Measurements from ENCODE around the gene KIF18A. TPM values are rescaled to one million over a fixed set of nuclear protein-coding genes. Genes with fewer than 3 reads are reported as not detected.

KIF18A gene
- total and polyA plus RNA-seq, 2 of the 8 experiments (the other 6 are each of a cell fraction or from before 2014, with no cell fraction given), result 4.0 to 23.3 TPM

DNA sequence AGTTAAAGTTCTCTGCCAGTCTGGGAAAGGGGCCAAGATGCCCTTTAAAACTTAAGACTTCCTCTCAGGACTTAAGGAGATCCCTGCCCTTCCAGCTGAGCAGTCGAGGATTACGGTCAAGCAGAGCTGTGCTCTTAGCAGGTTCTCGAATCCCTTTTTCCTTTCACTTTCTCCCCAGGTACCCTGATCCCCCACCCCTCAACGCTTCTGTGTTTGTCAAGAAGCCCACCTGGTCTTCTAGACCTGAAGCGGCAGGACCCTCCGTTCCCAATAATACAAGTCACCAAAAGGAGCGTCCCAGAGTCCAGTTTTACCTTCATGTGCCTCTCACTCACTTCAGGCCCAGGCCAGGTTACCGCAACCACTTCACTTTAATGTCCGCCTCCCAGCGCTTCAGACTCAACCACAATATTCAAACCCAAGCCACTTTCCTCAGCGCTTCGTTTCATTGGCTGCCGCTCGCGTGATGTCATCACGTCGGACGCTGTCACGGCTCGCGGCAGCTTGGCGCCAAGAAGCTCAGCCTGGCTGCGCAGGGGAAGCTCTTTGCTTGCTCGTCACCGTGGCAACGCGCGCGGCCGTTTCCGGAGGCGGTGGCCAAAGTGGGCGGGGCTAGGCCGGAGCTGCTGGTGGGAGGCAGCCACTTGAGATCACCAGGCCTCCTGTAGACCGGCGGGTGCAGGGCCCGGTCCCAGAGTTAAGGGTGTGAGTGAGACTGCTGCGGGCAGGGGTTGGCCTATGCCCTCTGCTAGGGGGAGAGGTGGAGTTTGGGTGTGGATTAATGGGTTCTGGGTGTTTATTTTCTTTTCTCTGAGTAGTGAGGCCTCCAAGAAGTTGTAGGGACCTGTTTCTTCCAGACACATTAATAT lies at the start of gene KIF18A, which contains the start of gene METTL15 (continued):
- no peak for TF ChIP-seq CEBPB (IDR thresholded peaks at IDR 0.05; ENCODE audit: low read depth, low read length)
- TF ChIP-seq, protein P1, sequence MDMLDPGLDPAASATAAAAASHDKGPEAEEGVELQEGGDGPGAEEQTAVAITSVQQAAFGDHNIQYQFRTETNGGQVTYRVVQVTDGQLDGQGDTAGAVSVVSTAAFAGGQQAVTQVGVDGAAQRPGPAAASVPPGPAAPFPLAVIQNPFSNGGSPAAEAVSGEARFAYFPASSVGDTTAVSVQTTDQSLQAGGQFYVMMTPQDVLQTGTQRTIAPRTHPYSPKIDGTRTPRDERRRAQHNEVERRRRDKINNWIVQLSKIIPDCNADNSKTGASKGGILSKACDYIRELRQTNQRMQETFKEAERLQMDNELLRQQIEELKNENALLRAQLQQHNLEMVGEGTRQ (IDR thresholded peaks at IDR 0.05; ENCODE audit: low read length), result no peak
- TF ChIP-seq POU5F1 (IDR thresholded peaks at IDR 0.05; ENCODE audit: low read depth, low read length), result no peak
- TF ChIP-seq POLR2AphosphoS5 (IDR thresholded peaks at IDR 0.05; ENCODE audit: low read depth, low read length), result peak; percentile 62
- TF ChIP-seq SIX5 (IDR thresholded peaks at IDR 0.05; ENCODE audit: low read depth, low read length), result no peak
- TF ChIP-seq SAP30 (IDR thresholded peaks at IDR 0.05; ENCODE audit: insufficient read depth, insufficient replicate concordance, low read length), result peak; percentile 86
- peak; percentile 52; the same call in 1 of the 2 replicates for TF ChIP-seq TBP (IDR thresholded peaks at IDR 0.05; ENCODE audit: low read depth, low read length)
- TF ChIP-seq GTF2F1 (IDR thresholded peaks at IDR 0.05; ENCODE audit: borderline replicate concordance, low read depth, low read length), result no peak
- TF ChIP-seq PHF8 (conservative IDR thresholded peaks at IDR 0.05; ENCODE audit: low read depth, low read length), result peak; percentile 72
